Stimulated activated CD4-positive, alpha-beta T cell treated with anti-CD3 and anti-CD28 coated beads, Interleukin-2, amount 100 ng/mL, for 4 hours (primary cell): ENCODE results near the gene MMD.
"Not testable (repeated sequence)": the region's sequence is repeated elsewhere in the genome, so short reads cannot be mapped to it uniquely, and the experiment has no call there.

Source experiments
- DNase-seq: peaks from one replicate; pipeline ENCODE4 v3.0.0-alpha.2; 2020; ENCODE audit warnings: low read depth

MMD gene

DNA sequence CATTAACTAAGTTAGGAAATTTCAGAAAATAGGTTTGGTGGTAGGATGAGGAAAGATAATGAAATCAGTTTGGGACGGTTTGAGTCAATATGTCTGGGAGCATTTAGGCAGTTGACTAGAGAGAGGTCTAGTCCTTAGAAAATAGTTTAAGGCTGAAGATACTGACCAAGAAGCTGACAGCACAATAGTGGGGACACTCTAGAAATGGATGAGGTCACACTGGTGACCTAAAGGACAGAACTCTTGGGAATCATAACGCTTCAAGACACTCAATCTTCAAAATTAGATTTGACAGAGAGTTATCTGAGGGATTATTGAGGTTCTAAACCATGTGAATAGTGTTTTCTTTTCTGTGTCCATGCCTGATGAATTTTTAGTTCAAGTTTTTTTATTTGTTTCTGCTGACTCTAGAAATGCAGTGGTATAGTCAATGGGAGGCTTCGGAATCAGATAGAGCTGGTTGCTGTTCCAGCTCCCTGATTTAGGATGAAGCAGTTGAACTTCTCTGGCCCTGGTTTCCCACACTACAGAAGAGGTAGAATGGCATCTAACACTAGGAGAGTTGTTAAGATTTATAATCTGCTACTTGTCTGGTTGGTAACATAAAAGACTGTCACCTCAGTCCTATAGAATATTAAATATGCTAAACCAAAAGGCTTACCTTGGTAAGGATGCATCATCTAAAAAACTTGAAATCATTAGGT lies 29.7 kb downstream of the MMD start:
- no peak for DNase-seq

GRCh38 chr17:55391244-55391757 lies 30.3 kb downstream of the MMD start:
- DNase-seq = no peak

DNA sequence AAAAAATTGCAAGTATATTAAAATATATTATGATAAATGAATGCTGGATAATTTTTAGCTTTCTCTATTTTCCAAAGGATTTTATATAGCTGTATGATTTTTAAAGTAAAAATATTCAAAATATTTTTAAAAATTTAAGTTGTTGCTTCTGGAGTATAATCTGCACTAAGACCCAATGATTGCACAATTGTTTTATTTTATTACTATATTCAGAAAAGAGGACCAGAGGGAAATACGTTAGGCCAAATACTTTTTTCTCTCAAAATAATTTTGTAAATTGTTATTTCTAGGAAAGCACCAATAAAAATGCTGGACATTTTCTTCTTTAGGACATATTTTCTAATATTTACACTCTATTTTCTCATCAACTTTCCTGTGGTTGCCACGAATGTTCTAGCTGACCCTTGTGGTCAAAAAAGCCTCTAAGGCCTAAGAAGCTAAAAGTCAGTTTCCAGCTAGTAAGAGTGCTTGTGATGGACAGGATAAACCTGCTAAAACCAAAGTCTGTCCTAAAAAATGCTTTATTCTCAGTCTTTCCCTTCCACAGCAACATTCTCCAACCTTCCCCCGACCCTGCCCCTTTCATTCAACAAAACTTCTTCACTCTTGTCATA lies 31.2 kb downstream of the MMD start:
- DNase-seq = no peak

DNA sequence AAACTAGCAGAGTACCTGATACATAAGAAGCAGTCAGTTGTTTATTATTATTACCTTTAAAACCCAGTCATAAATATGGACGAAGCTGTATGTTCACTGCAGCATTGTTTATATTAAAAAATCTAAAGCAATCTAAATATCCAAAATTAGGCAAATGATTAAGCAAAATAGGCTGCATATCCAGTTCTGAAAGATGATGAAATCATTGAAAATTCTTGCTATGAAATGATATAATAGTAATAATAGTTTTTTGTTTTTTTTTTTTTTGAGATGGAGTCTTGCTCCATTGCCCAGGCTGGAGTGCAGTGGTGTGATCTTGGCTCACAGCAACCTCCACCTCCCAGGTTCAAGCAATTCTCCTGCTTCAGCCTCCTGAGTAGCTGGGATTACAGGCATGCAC lies 31.9 kb downstream of the MMD start:
- DNase-seq = not testable (repeated sequence)

- no peak for DNase-seq
Observed at GRCh38 chr17:55388842-55389241, 32.8 kb downstream of the MMD start.

DNA sequence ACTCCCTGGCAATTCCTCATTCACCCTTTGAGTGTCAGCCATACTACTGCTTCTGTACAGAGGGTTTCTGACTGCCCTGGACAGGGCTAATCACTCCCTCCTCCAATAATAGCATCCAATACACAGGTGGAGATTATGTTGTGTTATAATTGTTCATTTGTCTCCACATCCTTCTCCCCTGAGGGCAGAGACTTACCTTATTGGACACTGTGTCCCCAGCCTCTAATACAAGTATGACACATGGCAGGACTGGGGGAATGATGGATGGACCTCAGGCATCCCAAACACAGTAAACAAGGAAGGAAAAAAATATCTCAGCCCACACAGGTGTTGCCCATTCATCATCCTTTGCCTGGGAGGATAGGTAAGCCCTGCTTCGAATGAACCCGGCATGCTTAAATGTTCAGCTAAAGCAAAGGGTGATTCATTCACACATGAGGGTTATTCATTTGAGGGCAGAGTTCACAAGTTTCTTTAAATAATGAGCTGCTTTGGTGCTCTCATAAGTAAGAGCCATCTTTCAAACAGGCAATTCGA lies 34.8 kb downstream of the MMD start:
- DNase-seq = no peak

- DNase-seq = no peak
Observed at GRCh38 chr17:55384643-55385232, 36.9 kb downstream of the MMD start.

DNA sequence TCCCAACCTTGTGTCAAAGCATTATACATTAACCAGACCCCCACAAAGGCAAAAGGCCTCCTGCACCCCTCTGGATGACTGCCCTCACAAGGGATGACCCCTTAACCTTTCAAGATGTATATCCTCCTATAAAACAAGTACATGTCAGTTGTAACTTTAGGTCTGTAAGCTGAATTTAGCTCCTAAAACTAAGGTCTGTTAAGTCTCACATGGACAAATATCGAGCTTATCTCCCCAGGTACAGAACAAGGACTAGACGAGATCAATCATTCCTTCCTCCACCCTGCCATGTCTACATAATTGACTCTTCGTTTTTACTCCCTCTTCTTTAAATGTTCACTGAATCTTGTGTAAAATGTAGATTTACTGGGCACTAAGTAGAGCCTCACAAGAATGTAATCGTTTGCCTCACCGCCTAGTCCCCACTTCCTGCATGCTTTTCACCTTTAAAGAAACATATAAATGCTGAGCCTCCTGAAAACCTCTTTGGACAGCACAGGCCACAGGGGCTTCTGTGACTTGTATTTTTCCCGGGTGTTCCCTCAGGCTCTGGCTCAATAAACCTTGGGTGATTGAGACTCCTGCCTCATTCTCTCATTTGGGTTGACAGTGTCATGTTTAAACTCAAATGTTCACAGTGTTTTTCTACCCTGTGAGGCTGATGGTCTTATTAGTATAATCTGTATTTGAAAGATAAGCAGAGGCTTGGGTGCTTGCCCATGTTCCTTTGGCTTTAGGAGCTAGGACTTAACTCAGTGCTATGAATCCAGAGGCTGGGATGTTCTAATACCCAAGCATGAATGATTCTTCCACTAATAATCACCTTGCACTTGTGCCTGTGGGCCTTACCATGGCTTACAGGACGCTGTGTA lies 37.6 kb downstream of the MMD start:
- DNase-seq = no peak

GRCh38 chr17:55381017-55381770 lies 40.4 kb downstream of the MMD start:
- no peak for DNase-seq

GRCh38 chr17:55377671-55378275 lies 43.9 kb downstream of the MMD start:
- DNase-seq = no peak

DNA sequence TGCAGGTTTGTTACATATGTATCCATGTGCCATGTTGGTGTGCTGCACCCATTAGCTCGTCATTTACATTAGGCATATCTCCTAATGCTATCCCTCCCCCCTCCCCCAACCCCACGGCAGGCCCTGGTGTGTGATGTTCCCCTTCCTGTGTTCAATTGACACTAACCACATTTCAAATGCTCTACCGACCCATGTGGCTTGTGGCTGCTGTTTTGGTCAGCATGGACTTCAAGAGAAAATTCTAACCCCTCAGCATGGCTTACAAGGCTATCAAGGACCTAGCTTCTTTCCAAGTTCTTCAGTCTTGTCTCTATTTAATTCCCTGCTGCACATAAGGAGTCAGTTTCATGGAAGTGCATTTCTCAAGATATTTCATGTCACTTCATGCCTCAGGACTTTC lies 52.9 kb downstream of the MMD start:
- no peak for DNase-seq

DNA sequence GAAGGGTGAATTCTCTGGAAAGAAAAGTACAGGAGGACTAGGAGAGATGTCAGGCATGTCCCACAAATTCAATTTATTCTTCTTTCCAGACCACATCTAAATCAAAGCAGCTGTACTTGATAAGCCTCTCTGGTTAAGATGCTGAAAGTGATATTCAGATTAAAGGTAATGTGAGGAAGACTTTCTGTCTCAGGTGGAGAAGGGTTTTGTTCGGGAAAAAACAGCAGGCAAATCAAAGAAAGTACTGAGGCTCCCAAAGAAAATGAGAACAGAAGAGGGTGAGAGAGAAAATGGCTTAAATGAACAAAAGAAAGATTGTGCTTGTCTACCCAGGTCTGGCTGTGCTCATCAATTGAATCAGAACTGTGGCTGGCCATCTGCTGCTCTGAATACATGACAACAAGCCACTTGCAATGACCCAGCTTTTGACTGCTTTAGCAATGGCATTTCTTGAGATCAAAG lies 55.6 kb downstream of the MMD start:
- DNase-seq = no peak

DNA sequence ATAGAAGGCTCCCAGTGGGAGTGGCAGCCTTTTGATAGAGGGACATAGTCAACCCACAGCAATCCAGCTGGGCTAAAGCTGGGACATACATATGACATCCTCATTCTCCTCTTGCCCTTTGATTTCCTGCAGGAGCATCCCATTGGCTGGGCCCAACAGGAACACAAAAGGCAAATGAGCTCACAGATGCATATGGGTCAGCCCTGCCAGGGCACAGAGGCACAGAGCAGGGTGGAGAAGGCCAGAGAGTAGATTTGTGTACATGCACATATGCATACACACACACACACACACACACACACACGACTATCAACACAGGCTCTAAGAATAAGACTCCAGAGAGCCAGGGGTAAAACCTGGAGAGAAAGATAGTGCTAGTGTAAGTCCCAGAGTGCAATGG lies 58.6 kb downstream of the MMD start:
- no peak for DNase-seq

DNA sequence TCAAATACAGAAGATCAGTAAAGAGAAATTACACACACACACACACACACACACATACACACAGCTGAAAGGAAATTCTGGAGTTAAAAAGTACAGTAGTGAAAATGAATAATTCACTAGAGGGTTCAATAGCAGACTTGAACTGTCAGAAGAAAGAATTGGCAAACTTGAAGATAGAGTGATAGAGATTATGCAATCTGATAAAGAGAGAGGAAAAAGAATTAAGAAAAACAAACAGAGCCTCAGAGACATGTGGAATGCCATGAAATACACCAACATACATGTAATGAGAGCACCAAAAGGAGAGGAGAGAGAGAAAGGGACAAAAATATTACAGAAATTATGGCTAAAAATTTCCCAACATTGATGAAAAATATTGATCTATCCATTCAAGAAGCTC lies 60.7 kb downstream of the MMD start:
- DNase-seq = no peak

DNA sequence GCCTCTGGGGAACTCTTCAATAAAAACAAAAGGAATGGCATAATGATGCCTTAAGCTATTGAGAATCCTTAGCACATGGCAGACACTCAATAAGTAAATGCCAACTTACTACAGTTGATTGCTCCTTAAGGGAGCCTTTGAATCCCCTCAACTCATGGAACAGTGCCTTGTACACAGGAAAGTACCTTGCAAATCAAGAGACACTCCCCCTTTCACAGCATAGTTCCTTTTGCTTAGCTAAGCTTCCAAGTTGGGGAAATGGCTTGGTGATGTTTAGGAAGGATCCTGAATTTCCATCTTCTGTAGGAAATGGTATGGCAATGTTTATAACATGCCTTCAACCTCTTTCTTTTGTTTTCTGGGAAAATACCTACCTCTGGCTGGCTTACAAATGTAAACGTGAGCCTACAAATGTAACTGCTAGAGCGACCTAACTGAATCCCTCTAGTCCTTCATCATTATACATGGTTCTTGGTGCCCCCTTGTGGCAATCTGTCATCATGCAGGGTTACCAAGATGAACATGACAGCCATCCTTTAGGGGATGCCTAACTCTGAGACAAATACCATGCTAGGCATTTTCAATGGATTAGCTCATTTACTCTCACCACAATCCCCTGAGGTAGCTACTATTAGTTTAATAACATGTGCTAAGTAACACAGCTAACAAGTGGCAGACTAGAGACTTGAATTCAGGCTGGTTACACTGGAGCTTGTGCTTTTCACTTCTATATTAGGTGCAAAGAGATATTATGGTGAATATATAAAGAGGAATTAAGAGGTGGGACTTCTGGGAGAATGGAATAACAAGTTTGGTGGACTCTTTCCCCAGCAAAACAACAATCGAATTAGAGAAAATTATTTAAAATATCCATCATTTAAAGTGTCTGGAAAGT lies 65.0 kb downstream of the MMD start:
- DNase-seq = peak; percentile 49

DNA sequence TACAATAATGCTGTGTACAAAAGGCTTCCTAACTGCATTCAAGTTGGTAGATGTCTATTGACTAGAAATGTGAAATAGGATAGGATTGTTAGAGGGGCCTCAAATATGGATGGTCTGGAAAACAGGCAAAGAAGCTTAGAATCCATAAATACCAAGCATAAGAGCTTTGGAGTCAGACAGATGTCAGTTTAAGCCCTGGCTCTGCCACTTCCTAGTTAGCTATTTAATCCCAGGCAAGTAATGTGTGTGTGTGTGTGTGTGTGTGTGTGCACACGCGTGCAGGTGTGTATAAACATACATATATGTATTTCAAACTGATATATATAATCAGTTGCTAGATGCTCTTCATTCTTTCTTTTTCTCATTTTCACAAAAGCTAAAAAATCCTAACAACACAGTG lies 66.7 kb downstream of the MMD start:
- no peak for DNase-seq

DNA sequence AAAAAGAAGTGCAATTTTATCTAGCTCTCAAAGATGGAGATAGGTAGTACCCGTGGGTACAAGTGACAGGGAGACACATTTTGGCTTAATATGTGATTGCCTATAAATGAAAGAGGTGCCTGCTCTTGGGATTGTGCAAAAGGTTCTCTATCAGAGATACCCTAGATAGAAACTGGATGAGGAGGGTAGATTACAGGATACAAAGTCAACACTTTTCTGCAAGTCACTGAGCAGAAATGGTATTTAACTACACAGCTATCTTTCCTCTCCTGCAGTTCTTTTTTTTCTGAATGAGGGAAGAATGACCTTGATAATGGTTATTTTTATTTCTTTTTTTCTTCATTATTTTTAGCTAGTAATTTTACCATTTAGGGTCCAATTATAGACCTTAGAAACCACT lies 67.6 kb downstream of the MMD start:
- DNase-seq = no peak

GRCh38 chr17:55351226-55351625 lies 70.4 kb downstream of the MMD start:
- DNase-seq = no peak

GRCh38 chr17:55350825-55351205 lies 70.8 kb downstream of the MMD start:
- no peak for DNase-seq
